CD4-positive, alpha-beta memory T cell (primary cell): Measurements from ENCODE around the gene PCBP3. TPM values are rescaled to one million over a fixed set of nuclear protein-coding genes. Genes with fewer than 3 reads are reported as not detected.
"Not testable (repeated sequence)": the region's sequence is repeated elsewhere in the genome, so short reads cannot be mapped to it uniquely, and the experiment has no call there.

Experiments
- CTCF ChIA-PET: fragments of 350-600 bp; sonication (Branson Sonifier 250); formaldehyde crosslinking; loops from one replicate; lab custom pipeline; 2021; ENCODE audit warnings: inconsistent platforms; ENCODE audit not compliant: partially characterized antibody; lab: Charles Lee
- POLR2A ChIA-PET: fragments of 350-600 bp; sonication (Branson Sonifier 250); formaldehyde crosslinking; loops from one replicate; lab custom pipeline; 2021; ENCODE audit not compliant: partially characterized antibody; lab: Charles Lee
- DNase-seq, 5 donors: peaks; one replicate each; pipeline versions ENCODE4 v3.0.0 to v3.0.0-alpha.2; 2020 to 2022; ENCODE audit warnings: mixed read lengths in 1 of 5
- H3K27ac ChIP-seq: one replicate; pipeline ENCODE4 v1.7.0; 2013; ENCODE audit warnings: low read depth, low read length
- H3K27me3 ChIP-seq: 2 replicates; pipeline ENCODE4 v1.7.0; 2013; ENCODE audit warnings: mild to moderate bottlenecking, low read length, moderate library complexity; ENCODE audit not compliant: insufficient read depth
- H3K36me3 ChIP-seq: 2 replicates; pipeline ENCODE4 v1.7.0; 2013; ENCODE audit warnings: mild to moderate bottlenecking, low read length, moderate library complexity; ENCODE audit not compliant: insufficient read depth
- H3K4me1 ChIP-seq: 2 replicates; pipeline ENCODE4 v1.7.0; 2013; ENCODE audit warnings: mild to moderate bottlenecking, low read length, moderate library complexity; ENCODE audit not compliant: insufficient read depth
- H3K4me3 ChIP-seq, 2 donors: one replicate each; pipeline ENCODE4 v1.7.0; 2013; ENCODE audit warnings: low read length in 2 of 2, mild to moderate bottlenecking in 1 of 2
- H3K9me3 ChIP-seq, 2 donors: one replicate each; pipeline ENCODE4 v1.7.0; 2013; ENCODE audit warnings: low read length in 2 of 2, control low read depth in 1 of 2; ENCODE audit not compliant: control insufficient read depth in 1 of 2
- H3K27ac Mint-ChIP-seq, 7 donors: one replicate each; pipeline ENCODE4 v1.8.0; 2020 to 2021; ENCODE audit warnings: mixed read lengths in 7 of 7, mild to moderate bottlenecking in 6 of 7, inconsistent platforms in 3 of 7, moderate library complexity in 3 of 7
- H3K27me3 Mint-ChIP-seq, 2 donors: one replicate each; pipeline ENCODE4 v1.8.0; 2020 to 2021; ENCODE audit warnings: mixed read lengths in 2 of 2
- H3K36me3 Mint-ChIP-seq, 2 donors: one replicate each; pipeline ENCODE4 v1.8.0; 2020 to 2021; ENCODE audit warnings: mixed read lengths in 2 of 2, inconsistent platforms in 1 of 2, mild to moderate bottlenecking in 1 of 2
- H3K4me1 Mint-ChIP-seq, 4 donors: one replicate each; pipeline ENCODE4 v1.8.0; 2020 to 2021; ENCODE audit warnings: mixed read lengths in 4 of 4, mild to moderate bottlenecking in 1 of 4
- H3K4me3 Mint-ChIP-seq, 8 donors: one replicate each; pipeline ENCODE4 v1.8.0; 2020 to 2021; ENCODE audit warnings: mixed read lengths in 8 of 8, mild to moderate bottlenecking in 7 of 8, moderate library complexity in 6 of 8, inconsistent platforms in 3 of 8
- H3K9me3 Mint-ChIP-seq, 8 donors: one replicate each; pipeline ENCODE4 v1.8.0; 2020 to 2021; ENCODE audit warnings: mixed read lengths in 8 of 8, mild to moderate bottlenecking in 5 of 8, inconsistent platforms in 3 of 8, moderate library complexity in 1 of 8
- intact Hi-C: fragments of 100-400 bp; cut with micrococcal nuclease; formaldehyde crosslinking; loops from one replicate; pipeline ENCODE4 v1.15.1; 2023
- polyA plus RNA-seq, 2 donors: library from polyadenylated mRNA; unstranded; fragments of 300-500 nt; fragmentation: Illumina TruSeq; gene quantifications; one replicate each; pipeline ENCODE4 v1.2.3, GENCODE V29; 2021
- total RNA-seq, 2 experiments: library from RNA; stranded (reverse); gene quantifications; one replicate each; pipeline ENCODE4 v1.2.3, GENCODE V29; 2021

PCBP3 gene
- total and polyA plus RNA-seq, 4 experiments from 2014 or later: 0.36 to 1.6 (median 1.0) TPM

DNA sequence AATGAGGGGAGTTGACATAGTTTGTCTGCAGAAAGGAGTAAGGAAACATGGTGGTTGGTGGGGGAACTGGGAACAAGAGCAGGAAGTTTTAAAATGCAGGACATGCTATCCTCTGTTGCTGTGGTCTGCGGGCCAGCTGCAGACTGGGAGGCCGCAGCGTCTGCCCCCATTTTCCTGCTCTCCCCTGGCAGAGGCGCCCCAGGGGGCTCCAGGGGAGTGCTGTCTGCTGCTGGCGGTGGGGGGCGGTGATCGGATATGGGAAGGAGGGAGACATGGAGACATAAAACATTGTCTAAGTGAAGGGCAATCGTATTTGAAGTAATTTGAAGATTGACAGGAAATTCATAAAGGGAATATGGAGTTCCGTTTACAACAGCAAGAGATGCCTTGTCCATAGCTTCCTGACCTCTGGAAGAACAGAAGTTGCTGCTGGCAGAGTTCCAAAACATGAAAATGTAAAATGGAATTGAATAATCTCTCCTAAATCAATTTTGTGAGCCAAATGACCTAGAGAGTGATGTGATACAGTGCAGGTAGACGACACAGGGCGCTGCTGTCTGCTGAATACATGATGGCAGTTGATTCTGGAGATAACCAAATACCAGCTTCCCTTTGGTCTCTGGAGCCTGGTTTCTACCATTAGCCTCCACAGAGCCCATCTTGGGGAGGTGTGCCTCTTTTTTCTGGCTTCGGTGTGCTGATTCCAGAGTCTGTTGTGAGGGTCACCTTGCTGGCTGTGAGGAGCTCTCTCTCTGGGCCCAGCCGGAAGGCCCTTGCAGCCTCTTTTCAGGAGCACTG lies 61.0 kb downstream of the PCBP3 start:
- H3K4me3 ChIP-seq: no peak overlapping the region
- Mint-ChIP-seq H3K4me1 (peaks cover 4 to 6% (median 5%) of the 10 kb centered on the region in 4 donors), H3K27ac (no peak overlapping the region), H3K27me3 (no peaks in the 10 kb centered on the region), H3K36me3 (peaks cover 0 to 1% of the 10 kb centered on the region in 2 donors), H3K4me3 (no peak overlapping the region), H3K9me3 (peaks cover 0 to 3% (median 0%) of the 10 kb centered on the region in 8 donors)
- H3K27ac ChIP-seq: no peak overlapping the region
- H3K36me3 ChIP-seq: no peaks in the 10 kb centered on the region
- CTCF ChIA-PET: no interaction called here
- DNase-seq: no peak
- POLR2A ChIA-PET: no interaction called here
- peaks cover 3% of the 10 kb centered on the region for H3K4me1 ChIP-seq
- no peaks in the 10 kb centered on the region for H3K9me3 ChIP-seq
- intact Hi-C loops: no loop called here
- no peaks in the 10 kb centered on the region for H3K27me3 ChIP-seq

GRCh38 chr21:45706299-45706698 lies 62.8 kb downstream of the PCBP3 start:
- intact Hi-C loops: no loop called here
- Mint-ChIP-seq H3K4me3 (no peak overlapping the region), H3K36me3 (no peaks in the 10 kb centered on the region), H3K4me1 (peaks cover 0 to 1% (median 0%) of the 10 kb centered on the region in 4 donors), H3K9me3 (peaks cover 0 to 7% (median 2%) of the 10 kb centered on the region in 8 donors), H3K27me3 (no peaks in the 10 kb centered on the region), H3K27ac (no peak overlapping the region)
- no peaks in the 10 kb centered on the region for H3K9me3 ChIP-seq
- ChIA-PET CTCF (no interaction called here), POLR2A (no interaction called here)
- no peaks in the 10 kb centered on the region for H3K36me3 ChIP-seq
- DNase-seq: no peak
- no peak overlapping the region for H3K27ac ChIP-seq
- no peaks in the 10 kb centered on the region for H3K4me1 ChIP-seq
- no peak overlapping the region for H3K4me3 ChIP-seq
- no peaks in the 10 kb centered on the region for H3K27me3 ChIP-seq

DNA sequence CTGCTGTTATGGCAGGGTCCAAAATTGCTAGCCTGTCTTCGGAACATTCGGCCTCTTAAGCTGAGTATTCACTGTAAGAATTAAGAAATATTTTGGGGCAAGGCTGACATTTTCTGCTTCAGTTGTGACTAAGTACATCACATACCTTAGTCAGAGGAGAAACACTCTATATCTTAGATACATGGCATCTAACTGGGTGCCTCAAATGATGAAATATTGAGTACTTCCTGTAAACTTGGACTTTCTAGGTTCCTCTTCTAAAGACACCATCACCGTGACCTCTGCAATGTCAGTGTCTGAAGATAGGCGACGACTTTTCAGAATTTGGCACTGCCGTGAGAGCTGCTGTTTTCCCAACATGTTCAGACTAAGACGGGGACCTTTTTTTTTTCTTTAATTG lies 65.6 kb downstream of the PCBP3 start:
- Histone ChIP-seq H3K9me3 (no peaks in the 10 kb centered on the region), H3K4me3 (no peak overlapping the region), H3K4me1 (no peaks in the 10 kb centered on the region), H3K36me3 (no peaks in the 10 kb centered on the region), H3K27me3 (no peaks in the 10 kb centered on the region), H3K27ac (no peak overlapping the region)
- intact Hi-C loops: no loop called here
- H3K27ac Mint-ChIP-seq: no peak overlapping the region
- H3K27me3 Mint-ChIP-seq: peaks cover 1 to 3% of the 10 kb centered on the region in 2 donors
- no peak overlapping the region for H3K4me3 Mint-ChIP-seq
- H3K4me1 Mint-ChIP-seq: no peaks in the 10 kb centered on the region
- ChIA-PET CTCF (interaction anchor here (0.6 kb wide), 1 partner anchor 23 kb away, joined by 3 read pairs; no protein-coding TSS in a partner anchor), POLR2A (no interaction called here)
- DNase-seq: no peak
- peaks cover 0 to 4% of the 10 kb centered on the region in 2 donors for H3K36me3 Mint-ChIP-seq
- peaks cover 0 to 24% (median 9%) of the 10 kb centered on the region in 8 donors for H3K9me3 Mint-ChIP-seq

GRCh38 chr21:45709696-45710268 lies 66.3 kb downstream of the PCBP3 start:
- Histone ChIP-seq H3K27me3 (no peaks in the 10 kb centered on the region), H3K9me3 (no peaks in the 10 kb centered on the region), H3K4me3 (no peak overlapping the region), H3K4me1 (no peaks in the 10 kb centered on the region), H3K27ac (no peak overlapping the region), H3K36me3 (no peaks in the 10 kb centered on the region)
- intact Hi-C loops: no loop called here
- peaks cover 1 to 3% of the 10 kb centered on the region in 2 donors for H3K27me3 Mint-ChIP-seq
- no peak overlapping the region for H3K4me3 Mint-ChIP-seq
- H3K27ac Mint-ChIP-seq: no peak overlapping the region
- no peaks in the 10 kb centered on the region for H3K4me1 Mint-ChIP-seq
- ChIA-PET CTCF (no interaction called here), POLR2A (no interaction called here)
- H3K36me3 Mint-ChIP-seq: peaks cover 0 to 4% of the 10 kb centered on the region in 2 donors
- peaks cover 0 to 25% (median 9%) of the 10 kb centered on the region in 8 donors for H3K9me3 Mint-ChIP-seq
- DNase-seq: no peak

DNA sequence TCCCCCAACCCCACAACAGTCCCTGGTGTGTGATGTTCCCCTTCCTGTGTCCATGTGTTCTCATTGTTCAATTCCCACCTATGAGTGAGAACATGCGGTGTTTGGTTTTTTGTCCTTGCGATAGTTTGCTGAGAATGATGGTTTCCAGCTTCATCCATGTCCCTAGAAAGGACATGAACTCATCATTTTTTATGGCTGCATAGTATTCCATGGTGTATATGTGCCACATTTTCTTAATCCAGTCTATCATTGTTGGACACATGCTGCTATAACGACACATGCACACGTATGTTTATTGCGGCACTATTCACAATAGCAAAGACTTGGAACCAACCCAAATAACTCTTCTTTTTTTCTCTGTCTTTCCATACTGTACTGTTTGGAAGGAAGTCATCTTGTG lies 66.8 kb downstream of the PCBP3 start:
- H3K27me3 Mint-ChIP-seq, H3K4me1 Mint-ChIP-seq, H3K9me3 ChIP-seq, H3K27me3 ChIP-seq, H3K36me3 Mint-ChIP-seq, H3K4me1 ChIP-seq, intact Hi-C loops, H3K4me3 Mint-ChIP-seq, H3K27ac ChIP-seq, DNase-seq, POLR2A ChIA-PET, H3K27ac Mint-ChIP-seq, H3K4me3 ChIP-seq, H3K36me3 ChIP-seq, CTCF ChIA-PET: not testable (repeated sequence)
- peaks cover 0 to 25% (median 9%) of the 10 kb centered on the region in 8 donors for H3K9me3 Mint-ChIP-seq

DNA sequence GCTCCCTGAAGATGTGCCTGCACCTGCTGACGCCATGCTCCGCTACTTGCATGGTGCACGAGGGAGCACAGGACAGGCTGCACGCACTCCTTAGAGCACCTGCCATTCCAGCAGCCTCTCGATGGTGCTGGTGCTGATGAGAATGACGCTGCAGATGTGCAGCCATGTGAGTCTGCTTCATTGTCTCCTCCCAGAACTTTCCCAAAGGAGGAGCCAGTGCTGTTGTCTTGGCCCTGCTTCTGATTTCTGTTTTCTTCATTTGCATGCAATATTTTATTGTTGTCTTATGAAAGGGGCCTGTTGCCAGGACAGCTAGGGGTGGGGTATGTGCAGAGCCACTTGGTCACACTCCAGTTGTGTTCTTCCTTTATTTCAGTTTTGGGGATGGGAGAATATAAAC lies 70.1 kb downstream of the PCBP3 start:
- H3K27ac ChIP-seq: no peak overlapping the region
- ChIA-PET POLR2A (no interaction called here), CTCF (no interaction called here)
- peaks cover 0 to 4% of the 10 kb centered on the region in 2 donors for H3K36me3 Mint-ChIP-seq
- no peaks in the 10 kb centered on the region for H3K36me3 ChIP-seq
- no peak for DNase-seq
- H3K27ac Mint-ChIP-seq: no peak overlapping the region
- H3K27me3 Mint-ChIP-seq: peaks cover 1 to 9% of the 10 kb centered on the region in 2 donors
- intact Hi-C loops: no loop called here
- H3K4me3 Mint-ChIP-seq: no peak overlapping the region
- no peak overlapping the region for H3K4me3 ChIP-seq
- H3K9me3 Mint-ChIP-seq: peaks cover 0 to 29% (median 10%) of the 10 kb centered on the region in 8 donors
- no peaks in the 10 kb centered on the region for H3K4me1 ChIP-seq
- no peaks in the 10 kb centered on the region for H3K4me1 Mint-ChIP-seq
- H3K9me3 ChIP-seq: no peaks in the 10 kb centered on the region
- no peaks in the 10 kb centered on the region for H3K27me3 ChIP-seq

DNA sequence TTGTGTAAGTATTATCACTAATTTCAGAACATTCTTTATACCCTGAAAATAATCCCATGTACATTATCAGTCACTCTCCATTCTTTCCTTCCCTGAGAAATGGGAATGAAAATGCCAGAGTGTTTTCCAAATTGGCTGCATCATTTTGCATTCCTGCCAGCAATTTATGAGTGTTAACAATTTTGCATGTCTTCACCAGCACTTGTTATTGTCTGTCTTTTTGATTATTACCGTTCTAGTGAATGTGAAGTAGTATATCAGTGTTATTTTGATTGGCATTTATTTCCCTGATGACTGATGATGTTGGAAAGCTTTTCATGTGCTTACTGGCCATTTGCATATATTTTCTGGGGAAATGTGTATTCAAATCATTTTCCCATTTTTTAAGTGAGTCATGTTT lies 71.9 kb downstream of the PCBP3 start:
- H3K27me3 ChIP-seq: no peaks in the 10 kb centered on the region
- no peak overlapping the region for H3K27ac ChIP-seq
- H3K4me3 ChIP-seq: no peak overlapping the region
- Mint-ChIP-seq H3K36me3 (peaks cover 0 to 4% of the 10 kb centered on the region in 2 donors), H3K4me1 (no peaks in the 10 kb centered on the region), H3K27ac (no peak overlapping the region), H3K9me3 (peaks cover 0 to 29% (median 9%) of the 10 kb centered on the region in 8 donors), H3K27me3 (peaks cover 1 to 15% of the 10 kb centered on the region in 2 donors), H3K4me3 (no peak overlapping the region)
- ChIA-PET CTCF (no interaction called here), POLR2A (no interaction called here)
- H3K4me1 ChIP-seq: no peaks in the 10 kb centered on the region
- no peaks in the 10 kb centered on the region for H3K9me3 ChIP-seq
- DNase-seq: no peak
- H3K36me3 ChIP-seq: no peaks in the 10 kb centered on the region
- intact Hi-C loops: no loop called here
